Inflammatory macrophage treated with lipopolysaccharide for 1 hour (primary cell): ENCODE data around the gene EHD4.

Experiments used
- DNase-seq, 2 donors: peaks; one replicate each; pipeline ENCODE4 v3.0.0-alpha.2; 2020 to 2022

EHD4 gene

DNA sequence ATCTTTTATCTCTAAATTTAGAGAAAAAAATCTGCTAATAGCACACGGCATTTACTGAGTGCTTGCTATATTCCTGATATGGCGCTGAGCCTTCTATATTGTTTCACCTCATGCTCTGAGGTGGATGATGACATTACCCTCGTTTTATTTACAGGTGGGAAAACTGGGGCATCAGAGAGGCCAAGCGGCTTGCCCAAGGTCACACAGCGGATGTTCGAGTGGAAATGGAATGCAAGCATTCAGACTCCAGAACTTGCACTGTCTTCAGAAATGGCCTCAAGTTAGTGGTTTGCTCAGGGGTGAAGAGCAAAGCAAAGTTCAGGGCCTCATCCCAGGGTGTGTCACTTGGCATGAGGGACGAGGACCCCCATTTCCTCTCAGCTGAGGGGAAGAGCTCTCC lies 17.3 kb downstream of the EHD4 start:
- DNase-seq = no peak

DNA sequence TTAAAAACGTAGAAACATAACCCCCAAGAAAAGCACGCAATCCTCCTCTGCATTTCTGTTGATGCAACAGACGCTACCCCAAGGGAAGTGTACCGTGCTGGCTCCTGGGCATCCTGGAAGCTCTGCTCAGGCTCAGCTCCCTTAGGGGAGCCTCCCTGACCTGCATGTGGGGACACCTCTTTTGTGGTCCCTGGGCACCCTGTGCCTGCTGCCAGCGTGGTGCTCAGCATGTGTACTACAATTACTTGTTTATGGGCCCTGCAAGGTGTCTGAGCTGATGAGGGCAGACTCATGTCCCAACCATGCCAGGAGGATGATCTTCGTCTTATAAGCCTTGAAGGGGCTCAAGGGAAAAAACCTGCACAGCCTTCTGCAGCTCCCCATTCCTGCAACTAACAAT lies 18.3 kb downstream of the EHD4 start:
- DNase-seq = no peak

DNA sequence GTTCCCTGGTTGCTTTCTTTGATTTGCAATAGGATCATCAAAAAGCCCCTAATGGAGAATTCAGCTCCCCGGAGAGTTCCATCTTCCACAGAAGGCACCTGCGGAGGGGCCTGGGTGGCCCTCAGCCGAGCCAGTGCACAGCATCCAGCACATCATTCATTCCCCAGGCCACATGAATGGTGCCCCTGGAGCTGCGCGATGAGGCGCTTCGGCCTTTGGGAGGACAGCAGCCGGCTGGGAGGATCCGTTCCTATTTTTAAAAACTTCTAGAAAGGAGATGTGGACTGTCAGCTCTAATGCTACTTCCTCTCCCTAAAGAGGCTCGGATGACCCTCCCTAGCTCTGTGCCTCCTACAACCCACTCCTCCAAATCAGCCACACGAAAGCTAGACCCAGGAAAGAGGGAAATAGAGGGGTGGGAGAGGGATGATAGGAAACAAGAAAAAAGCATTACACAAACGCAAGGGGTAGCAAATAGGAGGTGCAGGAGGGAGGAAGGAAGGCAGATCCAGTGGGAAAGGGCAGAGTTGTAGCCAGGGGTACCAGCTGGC lies 20.3 kb downstream of the EHD4 start:
- DNase-seq = no peak

DNA sequence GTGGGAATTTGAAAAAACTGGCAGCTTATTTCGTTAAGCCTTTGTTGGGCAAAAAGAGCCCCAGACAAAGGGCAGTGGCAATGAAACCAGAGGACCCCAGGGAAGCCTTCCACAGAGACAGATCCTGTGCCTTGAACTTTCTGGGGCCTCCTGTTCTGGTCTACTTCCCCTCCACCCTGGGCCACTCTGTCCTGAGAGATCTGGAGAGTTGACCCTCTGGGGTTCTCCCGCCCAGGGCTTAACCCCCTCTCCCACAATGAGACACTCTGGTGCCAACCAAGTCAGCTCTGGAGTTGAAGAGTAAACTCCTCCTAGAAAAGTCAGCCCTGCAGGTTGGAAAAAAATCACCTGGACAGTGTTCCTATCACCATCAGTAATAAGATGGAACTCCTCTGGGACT lies 20.8 kb downstream of the EHD4 start:
- DNase-seq = no peak

DNA sequence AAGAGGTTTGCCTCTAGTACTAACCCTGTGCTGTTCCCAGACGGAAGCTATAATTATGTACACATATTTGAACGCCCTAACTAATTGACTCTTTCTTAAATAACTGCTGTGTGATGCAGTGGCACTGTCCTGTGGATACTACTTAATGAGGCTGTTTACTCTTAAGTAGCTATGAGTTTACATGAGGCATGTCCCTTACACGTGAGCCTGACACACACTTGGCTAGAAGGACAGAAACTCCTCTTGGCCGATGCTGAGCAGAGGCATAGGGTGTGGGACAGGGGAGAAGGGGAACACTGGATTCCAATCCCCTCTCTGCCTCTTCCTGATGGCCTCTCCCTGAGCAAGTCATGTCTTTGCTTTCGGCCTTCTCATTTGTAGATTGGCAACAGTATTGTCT lies 21.9 kb downstream of the EHD4 start:
- DNase-seq = no peak

DNA sequence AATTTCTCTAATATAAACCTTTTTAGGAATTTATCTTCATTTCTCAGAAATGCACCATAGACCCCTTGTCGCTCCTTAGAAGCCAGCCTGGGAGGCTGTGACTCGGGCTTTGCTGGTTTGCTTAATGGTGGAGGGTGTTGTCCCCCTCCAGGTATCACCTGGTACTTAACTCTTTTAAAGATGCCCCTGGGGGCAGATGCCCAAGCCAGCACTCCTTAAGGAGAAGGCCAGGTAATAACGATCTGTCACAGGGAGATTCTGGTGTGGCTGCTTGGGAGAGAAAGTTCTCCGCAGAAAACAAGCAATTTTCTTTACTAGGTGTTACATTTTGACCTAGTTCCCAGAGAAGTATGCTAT lies 22.3 kb downstream of the EHD4 start:
- no peak for DNase-seq

DNA sequence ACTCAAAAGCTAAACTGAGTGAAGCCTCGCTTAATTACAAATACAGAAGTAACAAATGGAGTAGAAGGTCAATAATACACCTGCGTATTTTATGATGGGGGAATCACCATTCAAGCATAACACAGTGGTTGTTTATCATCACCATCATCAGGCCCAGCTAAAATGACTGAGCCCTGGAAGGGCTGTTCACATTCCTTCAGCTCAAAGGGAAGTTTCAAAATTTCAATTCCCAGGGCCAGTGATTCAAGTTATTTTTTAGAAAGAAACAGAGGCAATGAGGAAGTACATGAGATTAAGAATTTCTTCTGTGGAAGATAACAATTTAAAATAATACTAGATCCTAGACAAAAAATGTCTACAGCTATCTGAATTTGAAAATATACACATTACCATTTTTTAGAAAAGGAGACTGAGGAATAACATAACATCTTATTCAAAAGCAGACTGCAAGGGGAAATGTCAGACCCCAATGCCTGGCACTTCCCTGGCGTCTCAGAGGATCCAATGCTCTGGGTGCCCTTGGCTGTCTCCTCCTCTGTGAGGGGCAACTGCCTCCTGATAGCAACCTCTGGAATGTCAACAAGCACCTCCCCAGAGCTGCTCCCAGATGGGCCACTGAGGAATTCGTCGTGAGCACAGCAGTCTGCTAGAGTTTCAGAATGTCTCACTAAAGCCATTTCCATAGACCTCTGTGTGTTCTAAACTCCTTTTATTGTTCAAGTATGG lies 22.8 kb downstream of the EHD4 start:
- no peak for DNase-seq

DNA sequence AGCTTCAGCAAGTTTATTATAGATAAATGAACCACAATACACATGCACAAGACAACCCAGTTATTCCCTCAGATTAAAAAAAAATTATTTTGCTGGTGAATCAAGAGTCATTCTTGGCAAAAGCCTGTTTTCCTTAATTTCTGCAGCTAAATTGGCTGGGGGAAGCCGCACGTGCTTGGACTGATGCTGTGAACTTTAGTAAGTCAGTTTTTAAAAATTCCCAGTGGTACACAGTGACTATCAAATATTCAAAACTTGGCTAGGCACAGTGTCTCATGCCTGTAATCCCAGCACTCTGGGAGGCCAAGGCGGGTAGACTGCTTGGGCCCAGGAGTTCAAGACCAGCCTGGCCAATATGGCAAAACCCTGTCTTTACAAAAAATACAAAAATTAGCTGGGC lies 23.9 kb downstream of the EHD4 start:
- DNase-seq = no peak

DNA sequence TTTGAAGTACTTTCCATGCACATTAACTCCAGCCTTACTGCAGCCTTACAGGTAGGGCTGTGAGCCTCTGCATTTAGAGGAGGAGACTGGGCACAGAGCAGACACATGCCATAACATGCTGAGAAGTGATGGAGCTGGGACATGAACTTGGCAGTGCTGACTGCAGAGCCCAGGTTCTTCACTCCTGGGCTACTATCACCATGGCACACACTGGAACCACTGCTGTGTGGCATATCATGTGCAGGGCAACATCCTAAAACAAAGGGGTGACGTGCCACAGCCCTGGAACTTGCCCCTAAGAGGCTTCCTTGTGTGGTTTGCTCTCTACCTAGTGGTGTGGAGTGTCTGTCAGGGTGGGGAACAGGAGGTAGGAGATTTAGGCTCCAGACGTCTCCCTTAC lies 25.4 kb downstream of the EHD4 start:
- no peak for DNase-seq

DNA sequence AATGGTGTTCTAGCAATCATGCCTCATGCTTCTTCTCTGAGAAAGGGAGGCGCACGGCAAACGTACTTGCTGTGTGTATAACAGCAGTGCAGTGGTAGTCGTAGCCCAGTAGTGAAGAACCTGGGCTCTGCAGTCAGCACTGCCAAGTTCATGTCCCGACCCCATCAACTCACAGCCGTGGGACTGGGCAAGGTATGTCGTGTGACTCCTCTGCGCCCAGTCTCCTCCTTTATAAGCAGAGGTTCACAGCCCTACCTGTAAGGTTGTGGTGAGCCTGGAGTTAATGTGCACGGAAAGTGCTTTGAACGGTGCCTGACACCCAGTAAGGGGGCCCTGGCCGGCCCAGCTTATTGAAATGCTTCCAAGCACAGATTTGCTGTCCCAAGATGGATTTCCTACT lies 26.6 kb downstream of the EHD4 start:
- no peak for DNase-seq

DNA sequence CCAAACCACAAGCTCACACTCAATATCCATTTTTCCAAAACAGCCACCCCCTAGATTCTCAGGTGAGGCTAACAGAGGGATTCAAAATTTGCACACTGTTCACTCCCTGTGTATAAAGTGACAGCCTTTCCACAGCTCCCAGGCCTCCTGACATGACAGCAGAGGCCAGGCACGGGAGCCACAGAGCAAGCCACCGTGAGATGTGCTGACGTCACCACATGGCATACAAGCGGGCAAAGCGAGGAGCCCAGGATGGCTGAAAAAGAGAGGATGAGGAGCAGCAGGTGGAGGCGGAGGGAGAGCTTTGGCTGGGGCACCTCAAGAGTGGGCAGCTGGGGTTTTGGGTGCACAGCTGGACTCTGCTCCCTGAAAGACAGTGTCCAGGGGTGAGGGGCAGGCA lies 27.1 kb downstream of the EHD4 start:
- DNase-seq = no peak

DNA sequence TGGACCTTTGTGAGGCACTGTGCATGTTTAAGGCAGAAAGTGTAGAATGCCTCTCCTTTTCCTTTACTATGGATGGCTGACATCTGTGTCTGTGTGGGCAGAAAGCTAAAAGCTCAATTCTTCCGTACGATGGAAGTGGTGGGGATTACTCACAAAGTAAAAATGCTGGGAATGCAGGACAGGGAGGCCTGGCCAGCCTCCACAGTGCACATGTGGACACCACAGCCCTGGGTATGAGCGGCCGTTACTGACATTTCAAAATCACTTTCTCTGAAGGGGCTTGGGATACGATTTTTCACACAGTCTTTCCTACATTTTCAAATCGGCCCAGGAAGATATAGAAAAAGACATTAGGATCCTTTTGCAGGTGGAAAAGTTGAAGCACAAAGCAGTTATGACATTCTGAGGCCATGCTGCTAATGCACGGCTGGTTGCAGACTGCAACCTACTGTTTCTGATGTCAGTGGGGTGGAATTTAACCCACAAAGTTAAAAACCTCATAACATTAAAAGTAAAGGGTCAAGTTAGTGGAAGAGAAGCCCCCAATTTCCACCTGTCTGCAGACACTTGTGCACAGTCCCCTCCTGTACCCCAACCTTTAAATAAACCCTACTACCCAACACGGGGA lies 27.9 kb downstream of the EHD4 start:
- no peak for DNase-seq

DNA sequence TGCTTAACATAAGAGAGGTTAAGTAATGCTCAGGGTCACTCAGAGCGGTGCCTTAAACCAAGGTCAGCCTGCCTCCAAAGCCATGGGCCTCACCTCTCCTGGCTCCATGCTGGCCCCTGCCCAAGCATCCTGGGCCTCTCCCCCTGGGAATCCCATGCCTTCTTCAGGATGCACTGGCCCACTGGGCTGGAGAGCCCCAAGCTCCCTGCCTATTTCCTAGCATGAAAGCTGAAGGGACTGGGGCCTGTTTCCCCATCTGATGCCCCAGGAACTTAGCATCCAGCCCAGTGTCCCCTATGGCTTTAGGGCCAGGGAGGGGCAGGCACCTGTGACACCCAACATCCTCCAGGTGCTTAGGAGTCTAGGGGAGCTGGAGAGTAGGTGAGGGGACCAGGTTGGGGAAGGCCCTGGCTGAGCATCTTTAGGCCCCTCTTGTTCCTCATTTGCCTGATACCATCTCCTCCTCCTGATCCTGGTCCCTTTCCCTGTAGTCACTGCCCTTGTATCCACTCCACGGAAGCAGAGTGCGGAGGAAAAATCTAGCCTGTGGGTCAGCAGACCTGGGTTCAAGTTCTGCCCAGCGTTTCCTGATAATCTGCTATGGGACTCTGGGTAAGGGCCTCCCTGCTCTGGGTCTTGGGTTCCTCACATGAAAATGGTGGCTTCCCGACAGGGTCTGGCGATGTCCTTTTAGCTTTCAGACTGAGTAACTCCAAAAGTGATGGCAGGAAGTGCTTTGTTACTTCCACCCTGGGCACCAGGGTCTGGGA lies 28.6 kb downstream of the EHD4 start:
- DNase-seq = no peak

DNA sequence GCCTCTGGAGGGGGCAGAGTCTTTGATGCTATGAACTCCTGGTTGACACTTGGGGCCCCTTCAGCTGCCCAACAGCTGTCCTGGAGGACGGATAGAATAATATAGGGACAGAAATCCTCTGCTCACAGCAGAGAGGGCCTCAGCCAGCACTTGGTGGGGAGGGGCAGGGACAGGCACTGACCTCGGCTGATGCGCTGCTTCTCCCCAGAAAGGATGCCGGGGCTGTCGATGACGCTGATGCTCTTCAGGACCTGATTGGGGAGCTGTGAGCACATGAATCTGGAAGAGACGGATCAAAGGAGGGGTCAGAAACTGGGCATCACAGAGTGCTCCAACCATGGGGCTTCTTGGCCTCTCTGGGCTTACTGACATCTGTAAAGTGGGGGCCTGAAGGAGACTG lies 29.5 kb downstream of the EHD4 start:
- DNase-seq = no peak

DNA sequence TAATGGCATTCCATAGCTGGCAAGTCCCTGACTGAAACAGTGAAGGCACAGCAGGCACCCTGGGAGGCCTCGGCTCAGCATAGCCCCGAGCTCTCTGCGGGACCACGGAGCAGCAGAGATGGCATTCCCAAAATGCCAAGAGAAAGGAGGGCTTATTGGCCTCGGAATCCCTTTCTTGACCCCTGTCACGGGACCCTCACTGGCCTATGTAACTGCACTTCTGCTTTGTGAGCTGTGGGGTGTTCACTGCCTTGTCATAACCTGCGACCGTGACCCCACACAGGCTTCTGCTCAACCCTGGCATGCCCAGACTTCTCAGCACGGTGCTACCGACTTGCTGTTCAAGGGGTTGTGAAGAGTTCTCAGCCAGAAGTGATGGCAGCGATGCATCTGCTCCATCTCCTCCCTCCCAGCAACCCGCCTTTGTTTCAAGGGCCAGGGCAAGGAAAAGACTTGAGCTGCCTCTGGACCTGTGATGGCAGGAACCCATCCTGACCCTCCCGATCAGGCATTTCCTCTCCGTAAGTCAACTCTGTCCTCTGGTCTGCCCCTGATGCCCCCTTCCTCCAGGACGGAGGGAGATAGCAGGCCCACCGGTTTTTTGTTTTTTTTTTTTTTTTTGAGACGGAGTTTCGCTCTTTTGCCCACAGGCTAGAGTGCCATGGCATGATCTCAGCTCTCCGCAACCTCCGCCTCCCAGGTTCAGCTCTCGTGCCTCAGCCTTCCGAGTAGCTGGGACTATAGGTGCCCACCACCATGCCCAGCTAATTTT lies 30.5 kb downstream of the EHD4 start:
- DNase-seq = no peak

DNA sequence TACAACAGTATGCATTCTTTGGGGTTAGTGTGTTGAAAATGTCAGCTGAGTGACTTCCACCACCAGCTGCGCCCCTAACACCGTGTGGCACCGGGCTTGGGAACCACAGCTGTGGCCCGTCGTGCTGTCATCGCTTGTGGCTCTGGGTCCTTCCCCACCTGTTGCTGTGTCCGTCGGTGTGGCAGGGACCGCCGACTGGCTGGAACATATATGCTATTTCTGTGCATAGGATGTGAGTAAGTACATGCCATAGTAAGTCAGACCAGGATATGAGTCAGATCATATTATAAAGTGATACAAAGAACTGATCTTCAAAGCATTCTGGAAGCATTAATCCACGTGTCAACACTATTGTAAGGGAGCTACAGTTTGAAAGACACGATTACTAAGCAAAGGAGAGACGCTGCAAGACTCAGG lies 31.9 kb downstream of the EHD4 start:
- no peak for DNase-seq

DNA sequence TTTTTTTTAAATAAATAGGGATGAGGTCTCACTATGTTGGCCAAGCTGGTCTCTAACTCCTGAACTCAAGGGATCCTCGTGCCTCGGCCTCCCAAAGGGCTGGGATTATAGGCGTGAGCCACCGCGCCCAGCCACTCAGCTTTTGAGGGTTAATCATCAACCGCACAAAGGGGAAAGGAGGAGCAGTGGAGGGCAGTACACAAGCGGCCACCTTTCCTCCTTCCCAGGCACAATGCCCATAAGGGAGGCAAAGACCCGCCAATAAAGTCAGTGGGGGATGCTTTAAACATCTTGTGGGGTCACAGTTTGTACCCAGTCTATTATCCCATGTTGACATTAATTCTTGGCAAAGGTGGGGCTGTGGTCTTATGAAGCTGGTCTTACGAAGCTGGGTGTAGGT lies 32.4 kb downstream of the EHD4 start:
- DNase-seq = no peak

DNA sequence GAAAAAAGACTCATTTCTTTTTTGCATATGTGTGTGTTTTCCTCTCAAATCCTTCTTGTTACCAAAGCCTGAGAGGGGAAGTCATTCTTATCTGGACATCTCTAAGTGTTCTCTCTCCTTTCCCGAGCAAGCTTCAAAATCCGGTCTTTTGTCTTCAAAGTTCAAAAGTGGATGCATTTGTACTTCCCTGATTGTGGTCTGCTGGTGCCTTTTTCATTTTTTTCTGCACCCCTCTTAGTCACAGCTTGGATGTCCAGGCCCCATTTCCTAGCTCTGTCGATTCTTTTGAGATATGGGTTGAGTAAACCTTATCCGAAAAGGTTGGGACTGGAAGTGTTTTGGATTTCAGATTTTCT lies 34.8 kb downstream of the EHD4 start:
- peak in 1 of 2 donors; percentile 12 for DNase-seq

DNA sequence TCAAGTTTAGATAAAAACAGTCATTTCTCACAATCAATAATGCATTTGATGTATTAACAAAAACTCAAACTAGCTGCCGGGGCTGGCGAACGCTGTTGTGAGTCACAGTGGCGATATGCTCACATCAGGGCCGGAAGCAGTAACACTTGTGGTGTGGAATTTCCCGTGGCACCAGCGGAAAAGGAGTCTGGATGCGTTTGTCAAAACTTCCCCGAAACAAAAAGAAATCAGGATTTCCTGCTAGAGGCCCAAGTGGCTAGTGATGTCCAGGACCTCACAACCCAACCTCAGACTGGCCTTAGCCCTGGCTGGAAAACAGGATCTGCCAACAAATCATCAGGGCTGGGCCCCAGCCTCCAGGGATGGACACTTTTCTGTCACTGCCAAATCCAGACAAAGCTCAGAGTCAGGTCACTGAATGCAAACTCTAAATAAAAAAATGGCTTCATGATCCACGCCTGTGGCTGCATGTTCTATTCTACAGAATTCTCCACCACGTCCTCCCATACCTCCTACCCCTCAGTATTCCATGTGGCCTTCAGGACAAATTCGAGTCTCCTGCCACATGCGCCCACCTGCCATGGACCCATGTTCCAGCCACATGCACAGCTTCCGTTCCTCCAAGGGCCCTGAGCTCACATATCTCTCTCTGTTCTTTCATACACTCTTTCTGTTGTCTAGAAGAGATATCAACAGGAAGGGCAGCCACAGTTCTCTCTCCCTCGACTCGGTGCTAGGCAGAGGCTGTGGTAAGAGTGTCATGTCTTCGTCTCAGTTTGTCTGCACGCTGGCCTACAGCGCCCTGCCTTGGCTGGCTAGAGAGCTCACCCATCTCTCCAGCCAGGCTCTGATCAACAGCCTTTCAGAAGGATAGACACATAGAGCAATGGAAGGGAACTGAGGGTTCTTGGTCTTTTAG lies 35.4 kb downstream of the EHD4 start:
- DNase-seq = peak; percentile 83 to 85

DNA sequence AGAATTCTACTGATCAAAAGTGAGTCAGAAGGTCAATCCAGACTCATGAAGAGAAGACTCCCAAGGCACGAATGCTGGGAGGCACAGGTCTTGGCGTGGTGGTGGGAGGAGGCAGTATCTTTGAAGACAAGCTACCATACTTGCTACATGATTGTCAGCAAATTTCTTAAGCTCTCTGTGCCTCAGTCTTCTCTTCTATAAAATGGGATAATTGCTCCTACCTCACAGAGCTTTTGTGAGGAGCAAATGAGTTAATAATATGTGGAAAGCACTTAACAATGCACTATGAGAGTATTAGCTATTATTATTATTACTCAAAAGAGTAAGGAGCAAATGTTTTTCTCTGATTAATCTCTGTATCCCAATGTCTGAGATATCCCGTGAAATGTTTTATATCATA lies 36.2 kb downstream of the EHD4 start:
- no peak for DNase-seq

DNA sequence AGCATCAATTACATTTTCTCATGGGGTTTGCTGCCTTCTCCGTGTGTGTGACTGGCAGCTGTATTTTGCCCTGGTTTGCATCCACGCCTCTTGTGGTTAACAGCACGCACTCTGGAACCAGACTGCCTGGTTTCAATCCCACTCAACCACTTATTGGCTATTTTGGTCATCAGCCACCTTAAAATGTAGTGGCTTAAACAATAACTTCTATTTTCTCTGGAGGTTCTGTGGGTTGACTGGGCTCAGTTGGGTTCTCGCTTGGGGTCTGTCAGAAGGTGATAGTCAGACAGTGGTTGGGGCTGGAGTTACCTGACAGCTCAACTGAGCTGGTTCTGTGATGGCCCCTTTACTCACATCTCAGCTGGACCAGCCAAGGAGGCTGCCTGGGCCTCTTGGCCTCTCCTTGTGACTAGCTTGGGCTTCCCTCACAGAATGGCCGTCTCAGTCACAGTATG lies 36.8 kb downstream of the EHD4 start:
- no peak for DNase-seq

DNA sequence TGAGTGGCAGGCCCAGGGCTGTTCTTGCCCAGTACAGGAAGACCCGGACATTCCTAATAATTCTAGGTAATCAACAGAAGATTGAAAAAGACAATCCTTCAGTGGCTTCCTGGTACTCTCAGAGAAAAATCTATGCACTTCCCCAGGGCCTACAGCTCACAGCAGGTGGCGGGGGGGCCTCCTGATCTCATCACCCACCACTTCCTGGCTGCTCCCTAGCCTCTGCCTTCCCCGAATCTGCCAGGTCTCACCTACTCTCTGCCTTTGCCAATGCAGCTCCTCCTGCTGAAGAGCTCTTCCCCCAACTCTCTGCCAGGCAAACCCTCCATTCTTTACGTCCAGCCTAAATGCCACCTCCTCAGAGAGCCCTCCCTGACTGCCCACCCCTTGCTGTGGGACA lies 37.5 kb downstream of the EHD4 start:
- peak in 1 of 2 donors; percentile 16 for DNase-seq
